ENCODE data around the gene DHRS11.

DHRS11 gene

DNA sequence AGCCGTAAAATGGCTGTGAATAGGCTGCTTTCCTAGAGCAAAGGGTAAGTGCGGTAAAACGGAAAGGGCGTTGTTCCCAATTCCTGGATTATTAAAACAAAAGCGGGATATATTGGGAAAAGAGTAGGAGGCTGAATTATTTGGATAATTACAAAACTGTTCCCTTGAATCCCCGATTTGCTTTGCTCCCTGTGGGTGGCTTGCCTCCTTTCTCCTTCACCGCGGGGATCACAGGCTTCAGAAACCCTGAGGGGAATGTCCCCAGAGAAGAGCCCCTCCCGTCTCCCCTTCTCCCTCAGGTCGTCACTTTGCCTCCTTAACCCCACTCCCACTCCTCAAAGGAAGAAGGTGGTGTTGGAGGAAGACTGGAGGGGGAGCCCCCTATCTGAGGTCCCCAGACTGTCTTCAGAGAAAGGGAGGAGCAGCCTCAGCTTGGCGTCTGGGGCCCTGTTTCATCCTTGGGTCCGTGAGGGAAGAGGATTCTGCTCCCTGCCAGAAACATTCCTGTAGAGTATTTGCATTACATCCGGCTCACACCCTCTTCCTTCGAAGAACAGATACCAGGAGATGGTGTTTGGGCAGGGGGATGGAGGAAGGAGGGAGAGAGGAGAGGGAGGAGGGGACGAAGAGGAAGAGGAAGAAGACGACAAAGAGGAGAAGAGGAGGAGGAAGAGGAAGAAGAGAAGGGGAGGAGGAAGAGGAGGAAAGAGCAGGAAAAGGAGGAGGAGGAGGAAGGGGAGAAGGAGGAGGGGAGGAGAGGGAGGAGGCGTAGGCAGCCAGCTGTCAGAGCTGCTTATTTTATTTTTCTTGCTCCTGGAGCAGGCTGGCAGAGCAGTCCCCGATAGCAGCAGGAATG is 41.5 kb downstream of the DHRS11 start:
- H3K4me3 Mint-ChIP-seq, result peak overlapping the region in 1 of 3 experiments; percentile 31

DNA sequence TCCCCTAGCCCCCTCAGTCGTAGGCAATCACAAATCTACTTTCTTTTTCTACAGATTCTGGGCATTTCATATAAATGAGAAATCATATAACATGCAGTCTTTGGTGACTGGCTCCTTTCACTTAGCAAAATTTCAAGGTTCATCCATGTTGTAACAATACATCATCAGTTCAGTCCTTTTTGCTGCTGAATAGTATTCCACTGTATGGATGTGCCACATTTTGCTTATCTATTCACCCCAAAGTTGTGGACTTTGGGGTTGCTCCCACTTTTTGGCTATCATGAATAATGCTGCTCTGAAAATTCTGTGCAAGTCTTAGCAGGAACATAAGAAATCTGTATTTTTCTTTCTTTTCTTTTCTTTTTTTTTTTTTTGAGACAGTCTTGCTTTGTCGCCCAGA is 48.7 kb downstream of the DHRS11 start:
- H3K4me3 Mint-ChIP-seq, result peak overlapping the region in 1 of 3 experiments; percentile 57
- H3K9me3 Mint-ChIP-seq, result no peaks in the 10 kb centered on the region
- no peak overlapping the region for H3K27ac Mint-ChIP-seq
- H3K4me1 Mint-ChIP-seq, result peaks cover 10% of the 10 kb centered on the region
- H3K27me3 Mint-ChIP-seq (ENCODE audit: low read depth), result peaks cover 97% of the 10 kb centered on the region
- TF ChIP-seq CTCF (IDR thresholded peaks at IDR 0.05; ENCODE audit: unreplicated experiment in 3 of 3), result no peak
- H3K36me3 Mint-ChIP-seq (ENCODE audit: low read depth), result no peaks in the 10 kb centered on the region

More for the DNA sequence above, 41.5 kb downstream of the DHRS11 start:
- Mint-ChIP-seq H3K4me1 (peaks cover 19% of the 10 kb centered on the region), H3K9me3 (no peaks in the 10 kb centered on the region), H3K36me3 (ENCODE audit: low read depth) (no peaks in the 10 kb centered on the region), H3K27ac (no peak overlapping the region), H3K27me3 (ENCODE audit: low read depth) (peaks cover 79% of the 10 kb centered on the region)
- no peak for TF ChIP-seq CTCF (IDR thresholded peaks at IDR 0.05; ENCODE audit: unreplicated experiment in 3 of 3)

DNA sequence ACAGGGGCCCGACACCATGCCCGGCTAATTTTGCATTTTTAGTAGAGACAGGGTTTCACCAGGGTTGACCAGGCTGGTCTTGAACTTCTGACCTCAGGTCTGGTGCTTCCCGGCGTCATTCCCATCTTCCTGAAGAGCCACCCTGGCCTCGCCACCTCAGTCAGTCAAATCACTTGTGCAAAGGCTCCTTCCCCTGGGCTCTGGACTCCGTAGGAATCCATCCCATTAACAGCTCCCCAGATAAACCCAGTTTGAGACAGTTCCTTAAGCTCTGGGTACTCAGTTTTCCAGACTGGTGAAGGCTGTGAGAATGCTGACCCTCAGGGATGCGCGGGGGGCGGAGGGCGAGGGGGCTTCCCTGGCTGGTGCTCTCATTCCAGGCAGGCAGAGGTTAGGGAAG is 49.2 kb downstream of the DHRS11 start:
- no peak overlapping the region for H3K27ac Mint-ChIP-seq
- peak overlapping the region in 1 of 3 experiments; percentile 20 for H3K4me3 Mint-ChIP-seq
- TF ChIP-seq CTCF (IDR thresholded peaks at IDR 0.05; ENCODE audit: unreplicated experiment in 3 of 3), result no peak
- H3K36me3 Mint-ChIP-seq (ENCODE audit: low read depth), result no peaks in the 10 kb centered on the region
- peaks cover 96% of the 10 kb centered on the region for H3K27me3 Mint-ChIP-seq (ENCODE audit: low read depth)
- peaks cover 10% of the 10 kb centered on the region for H3K4me1 Mint-ChIP-seq
- no peaks in the 10 kb centered on the region for H3K9me3 Mint-ChIP-seq

DNA sequence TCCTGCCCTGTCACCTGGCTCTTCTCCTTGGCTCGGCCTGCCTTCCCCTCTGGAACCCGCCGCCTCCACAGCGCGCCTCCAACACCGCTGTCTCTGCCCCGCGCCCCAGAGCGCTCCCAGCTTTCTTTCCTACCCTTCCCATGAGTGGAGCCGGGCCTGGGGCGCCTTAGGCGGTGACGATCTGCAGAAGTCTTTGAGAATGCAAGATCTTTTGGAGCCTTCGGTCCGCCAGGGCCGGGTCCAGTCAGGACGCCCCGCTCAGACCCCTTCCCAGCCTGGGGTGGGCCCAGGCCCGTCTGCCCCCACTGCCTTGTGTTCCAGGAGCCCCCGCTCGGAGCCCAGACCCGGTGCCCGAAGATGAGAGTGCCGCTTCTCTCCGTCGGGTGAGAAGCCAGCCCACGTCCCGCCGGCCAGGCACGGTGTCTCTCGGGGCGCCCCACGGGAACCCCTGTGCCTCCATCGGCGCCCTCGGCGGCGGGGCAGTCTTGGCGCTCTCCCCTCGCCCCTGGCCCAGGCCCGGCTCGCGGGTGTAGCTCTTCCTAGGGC is 49.7 kb downstream of the DHRS11 start:
- peaks cover 98% of the 10 kb centered on the region for H3K27me3 Mint-ChIP-seq (ENCODE audit: low read depth)
- no peaks in the 10 kb centered on the region for H3K36me3 Mint-ChIP-seq (ENCODE audit: low read depth)
- peaks cover 10% of the 10 kb centered on the region for H3K4me1 Mint-ChIP-seq
- H3K27ac Mint-ChIP-seq, result no peak overlapping the region
- H3K4me3 Mint-ChIP-seq, result peak overlapping the region; percentile 32 to 82 (median 81)
- no peaks in the 10 kb centered on the region for H3K9me3 Mint-ChIP-seq
- TF ChIP-seq CTCF (IDR thresholded peaks at IDR 0.05; ENCODE audit: unreplicated experiment in 3 of 3), result no peak

GRCh38 chr17:36641877-36642845 is 50.5 kb downstream of the DHRS11 start:
- H3K36me3 Mint-ChIP-seq (ENCODE audit: low read depth), result no peaks in the 10 kb centered on the region
- TF ChIP-seq CTCF (IDR thresholded peaks at IDR 0.05; ENCODE audit: unreplicated experiment in 3 of 3), result no peak
- H3K9me3 Mint-ChIP-seq, result no peaks in the 10 kb centered on the region
- peaks cover 98% of the 10 kb centered on the region for H3K27me3 Mint-ChIP-seq (ENCODE audit: low read depth)
- H3K4me1 Mint-ChIP-seq, result peaks cover 10% of the 10 kb centered on the region
- peak overlapping the region; percentile 81 to 82 (median 82) for H3K4me3 Mint-ChIP-seq
- H3K27ac Mint-ChIP-seq, result no peak overlapping the region
